SK-N-MC (cell line): ENCODE data around the gene PRRT1.

ENCODE experiments used
- EZH2 ChIP-seq: fragments of 200-600 bp; sonication (generic); IDR thresholded peaks from one replicate; pipeline ENCODE4 v1.6.1; 2017; ENCODE audit warnings: antibody characterized with exemption
- POLR2AphosphoS5 ChIP-seq: IDR thresholded peaks from 2 replicates; pipeline ENCODE4 v1.6.1; 2012; ENCODE audit warnings: mild to moderate bottlenecking, low read depth, low read length, borderline replicate concordance

DNA sequence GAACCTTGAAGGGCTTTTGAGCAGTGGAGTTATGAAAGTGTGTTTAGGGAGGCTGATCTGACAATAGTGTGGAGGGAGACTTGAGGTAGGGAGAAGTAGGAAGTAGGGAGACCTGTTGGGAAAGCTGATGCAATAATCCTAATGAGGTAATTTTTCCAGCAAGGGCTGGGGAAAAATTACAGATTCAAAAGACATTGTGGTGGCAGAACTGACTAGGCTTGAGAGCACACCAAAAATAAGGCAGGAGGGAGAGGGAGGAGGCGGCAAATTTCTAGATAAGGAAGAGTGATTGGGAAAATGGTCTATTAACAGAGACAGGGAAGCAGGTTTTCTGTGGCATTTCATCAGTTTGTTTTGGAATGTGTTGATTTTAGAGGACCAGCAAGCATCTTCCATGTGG, 5.5 kb downstream of the PRRT1 start:
- no peak for TF ChIP-seq EZH2
- TF ChIP-seq POLR2AphosphoS5: no peak
